HG03442 (cell line): ENCODE data around the gene WDR45B.

Experiments
- ATAC-seq: cut with Tn5 transposase; IDR thresholded peaks from one replicate; pipeline ENCODE4 v1.9.1; 2021; ENCODE audit warnings: mild to moderate bottlenecking, moderate library complexity; ENCODE audit not compliant: unreplicated experiment

The WDR45B gene

DNA sequence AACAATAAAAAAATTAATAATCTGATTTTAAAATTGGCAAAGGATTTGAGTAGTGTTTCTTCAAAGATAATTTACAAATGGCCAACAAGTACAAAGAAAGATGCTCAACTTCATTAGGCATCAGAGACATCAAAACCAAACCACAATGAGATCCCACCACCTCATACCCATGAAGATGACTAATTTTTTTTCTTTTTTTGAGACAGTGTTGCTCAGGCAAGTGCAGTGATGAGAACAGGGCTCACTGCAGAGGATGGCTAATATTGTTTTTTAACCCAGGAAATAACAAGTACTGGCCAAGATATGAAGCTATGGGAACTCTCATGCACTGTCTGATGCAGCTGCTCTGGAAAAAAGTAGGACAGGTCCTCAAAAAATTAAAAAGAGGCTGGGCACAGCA lies 14.9 kb downstream of the WDR45B start:
- ATAC-seq = no peak

DNA sequence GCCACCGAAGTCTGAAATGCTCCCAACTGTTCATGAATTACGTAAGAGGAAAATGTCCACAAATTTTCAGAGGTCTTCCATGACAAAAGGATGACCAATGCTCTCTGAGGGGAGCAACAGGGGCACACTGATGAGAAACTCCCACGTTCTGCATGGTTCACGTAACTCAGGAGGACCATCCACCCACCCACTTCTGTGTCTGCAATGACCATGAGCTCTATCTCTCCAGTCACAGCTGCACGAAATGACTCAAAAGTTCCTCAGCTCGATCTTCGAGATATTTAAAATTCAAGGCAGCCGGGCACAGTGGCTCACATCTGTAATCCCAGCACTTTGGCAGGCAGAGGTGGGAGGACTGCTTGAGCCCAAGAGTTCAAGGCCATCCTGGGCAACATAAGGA lies 15.8 kb downstream of the WDR45B start:
- no peak for ATAC-seq

DNA sequence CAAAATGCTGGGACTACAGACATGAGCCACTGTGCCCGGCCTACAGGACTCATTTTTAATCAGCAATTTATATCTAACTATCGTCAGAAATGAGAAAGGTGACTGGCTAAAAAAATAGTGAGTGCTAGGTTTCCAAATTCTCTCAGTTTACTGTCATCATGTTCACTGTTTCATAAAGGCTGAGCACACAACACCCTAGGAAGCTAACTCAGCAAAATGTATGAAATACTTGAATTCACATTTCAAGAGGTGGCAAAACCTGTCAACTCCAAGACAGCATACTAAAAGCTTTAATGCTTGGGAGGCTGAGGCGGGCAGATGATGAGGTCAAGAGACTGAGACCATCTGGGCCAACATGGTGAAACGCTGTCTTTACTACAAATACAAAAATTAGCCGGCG lies 16.7 kb downstream of the WDR45B start:
- ATAC-seq = no peak

GRCh38 chr17:82630212-82630611 lies 18.0 kb downstream of the WDR45B start:
- ATAC-seq = no peak

DNA sequence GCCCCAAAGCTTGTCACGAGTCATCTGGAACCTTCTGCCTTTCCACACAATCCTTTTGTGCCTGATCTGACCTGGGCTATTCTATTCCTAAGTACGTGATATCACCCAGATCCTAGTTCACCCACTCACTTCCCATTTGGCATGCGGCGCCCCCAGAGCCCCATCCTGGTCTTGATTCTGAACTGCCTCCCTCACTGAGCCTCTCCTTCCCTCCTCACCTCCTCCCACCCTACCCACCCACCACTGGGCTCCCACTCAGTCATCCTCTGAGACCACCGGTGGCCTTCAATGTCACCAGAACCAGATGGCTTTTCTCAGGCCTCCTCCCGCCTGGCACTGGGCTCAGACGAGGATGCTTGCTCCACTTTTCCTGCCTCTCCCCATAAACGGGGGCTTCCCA lies 18.5 kb downstream of the WDR45B start:
- ATAC-seq = no peak

DNA sequence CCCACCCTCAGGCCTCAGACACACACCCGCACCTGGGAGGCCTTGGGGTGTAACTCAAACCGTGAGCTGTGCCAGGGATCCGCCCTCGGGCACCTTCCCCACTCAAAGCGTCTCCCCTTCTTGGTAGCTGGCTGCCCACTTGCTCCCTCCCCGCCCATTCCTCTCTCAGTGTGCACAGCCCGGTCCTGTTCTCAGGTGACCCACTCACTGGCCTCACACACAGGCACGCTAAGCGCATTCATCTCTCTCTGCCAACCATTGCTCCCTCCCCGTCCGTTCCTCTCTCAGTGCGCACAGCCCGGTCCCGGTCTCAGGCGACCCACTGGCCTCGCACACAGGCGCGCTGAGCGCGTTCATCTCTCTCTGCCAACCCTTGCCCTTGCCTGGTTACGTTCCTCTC lies 20.8 kb downstream of the WDR45B start:
- ATAC-seq = no peak

GRCh38 chr17:82623707-82624106 lies 24.5 kb downstream of the WDR45B start:
- ATAC-seq = no peak

GRCh38 chr17:82619641-82620040 lies 28.6 kb downstream of the WDR45B start:
- no peak for ATAC-seq

DNA sequence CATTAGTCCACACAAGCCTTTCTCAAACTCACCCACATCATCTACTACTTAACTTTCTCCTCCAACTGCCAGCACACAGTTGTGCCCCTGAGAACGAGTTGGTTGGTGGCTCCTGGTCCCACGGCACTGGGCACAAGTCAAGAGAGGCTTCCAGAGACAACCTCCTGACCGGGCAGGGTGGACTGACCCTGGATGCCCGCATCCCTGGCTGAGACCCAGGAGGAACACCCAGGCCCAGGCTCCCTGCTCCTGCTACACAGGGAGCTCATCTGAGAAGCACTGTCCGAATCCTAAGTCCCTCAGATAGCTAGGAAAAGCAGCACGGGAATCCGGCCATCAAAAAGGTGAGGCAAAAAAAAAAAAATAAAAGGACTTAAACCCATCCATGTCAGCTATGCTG lies 29.0 kb downstream of the WDR45B start:
- no peak for ATAC-seq

GRCh38 chr17:82616021-82616711 lies 32.1 kb downstream of the WDR45B start:
- ATAC-seq = no peak

- no peak for ATAC-seq
Measured at GRCh38 chr17:82615084-82616020, 32.9 kb downstream of the WDR45B start.

- no peak for ATAC-seq
Measured at GRCh38 chr17:82614095-82614631, 34.1 kb downstream of the WDR45B start.

GRCh38 chr17:82613283-82614094 lies 34.8 kb downstream of the WDR45B start:
- no peak for ATAC-seq

- ATAC-seq = no peak
Measured at GRCh38 chr17:82611140-82612058, 36.8 kb downstream of the WDR45B start.

- no peak for ATAC-seq
Measured at GRCh38 chr17:82609655-82610054, 38.6 kb downstream of the WDR45B start.

GRCh38 chr17:82608816-82609215 lies 39.4 kb downstream of the WDR45B start:
- no peak for ATAC-seq

DNA sequence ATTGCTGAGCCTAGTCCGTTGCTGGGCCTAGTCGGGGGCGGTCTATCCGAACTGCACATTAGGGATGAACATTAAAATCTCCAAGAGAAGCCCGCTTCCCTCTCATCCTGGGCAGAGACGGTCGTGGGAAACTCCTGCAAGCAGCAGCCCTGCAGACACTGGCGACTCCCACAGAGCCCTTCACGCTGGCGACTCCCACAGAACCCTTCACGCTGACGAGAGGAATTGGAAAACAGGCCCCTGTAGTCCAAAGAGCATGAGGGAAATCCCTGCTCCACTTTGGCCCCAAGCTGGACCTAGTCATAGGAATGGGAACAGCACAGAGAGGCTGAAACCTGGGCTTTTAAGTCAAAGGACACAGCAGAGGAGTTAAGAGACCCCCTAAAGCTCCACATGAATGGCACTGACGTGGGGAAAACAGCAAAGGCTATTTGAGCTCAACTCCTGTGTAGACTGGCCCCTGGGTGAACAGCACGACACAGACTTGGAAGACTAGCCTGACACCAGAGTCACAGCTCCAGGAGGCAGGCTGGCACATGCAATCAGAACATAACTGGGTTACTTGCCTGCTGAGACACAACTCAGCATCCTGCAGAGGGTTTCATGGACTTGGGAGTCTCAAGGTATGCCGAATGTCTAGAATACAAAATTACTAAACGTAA lies 42.2 kb downstream of the WDR45B start:
- ATAC-seq = no peak

GRCh38 chr17:82604532-82604931 lies 43.7 kb downstream of the WDR45B start:
- no peak for ATAC-seq

DNA sequence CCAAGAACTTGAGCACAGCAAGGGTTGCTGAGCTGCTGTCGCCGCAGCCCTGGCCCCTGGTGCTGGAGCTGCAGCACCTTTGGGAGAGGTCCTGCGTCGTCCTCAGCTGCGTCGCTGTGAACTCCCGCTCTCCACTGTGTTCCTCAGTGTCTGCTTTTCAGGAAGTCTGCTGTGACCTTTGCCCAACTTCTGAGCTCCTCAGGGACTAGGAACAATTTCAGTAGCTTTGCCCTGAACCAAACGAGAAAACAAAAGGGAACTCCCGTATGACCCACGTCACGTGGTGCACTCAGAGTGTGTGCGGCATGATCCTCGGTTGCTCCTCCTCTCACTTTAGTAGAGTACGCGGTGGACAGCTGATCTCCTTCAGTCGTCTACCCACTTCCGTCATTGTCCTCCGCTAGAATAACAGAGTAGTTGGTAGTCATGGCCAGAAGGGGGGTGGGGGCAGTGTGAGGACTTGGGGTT lies 44.2 kb downstream of the WDR45B start:
- no peak for ATAC-seq
